ENCODE measurements around the gene AHNAK.
A peak's percentile ranks its signal among the peaks of the same experiment; 100 is the strongest.

Gene AHNAK

GRCh38 chr11:62446091-62446490, 100.5 kb downstream of the AHNAK start:
- peaks cover 14 to 15% of the 10 kb centered on the region in 2 donors for H3K4me1 ChIP-seq (ENCODE audit: control insufficient read depth in 1 of 2, insufficient read depth in 2 of 2, low read length in 2 of 2)
- no peaks in the 10 kb centered on the region for H3K27me3 ChIP-seq (ENCODE audit: low read depth, low read length)
- peaks cover 0 to 3% of the 10 kb centered on the region in 2 donors for H3K36me3 ChIP-seq (ENCODE audit: control insufficient read depth in 1 of 2, insufficient read depth in 2 of 2, low read length in 2 of 2)
- H3K27ac ChIP-seq (ENCODE audit: low read length) = no peak overlapping the region
- no peak overlapping the region for H3K4me3 ChIP-seq (ENCODE audit: low read depth in 1 of 2, low read length in 2 of 2)
- no peaks in the 10 kb centered on the region for H3K9me3 ChIP-seq (ENCODE audit: control insufficient read depth in 1 of 2, low read length in 2 of 2)

- Histone ChIP-seq H3K4me1 (ENCODE audit: control insufficient read depth in 1 of 2, insufficient read depth in 2 of 2, low read length in 2 of 2) (peaks cover 15 to 19% of the 10 kb centered on the region in 2 donors), H3K27ac (ENCODE audit: low read length) (peak overlapping the region; percentile 86), H3K36me3 (ENCODE audit: control insufficient read depth in 1 of 2, insufficient read depth in 2 of 2, low read length in 2 of 2) (peaks cover 0 to 3% of the 10 kb centered on the region in 2 donors), H3K27me3 (ENCODE audit: low read depth, low read length) (no peaks in the 10 kb centered on the region), H3K9me3 (ENCODE audit: control insufficient read depth in 1 of 2, low read length in 2 of 2) (no peaks in the 10 kb centered on the region), H3K4me3 (ENCODE audit: low read depth in 1 of 2, low read length in 2 of 2) (peak overlapping the region in 1 of 2 donors; percentile 49)
These were observed 101.3 kb downstream of the AHNAK start for GRCh38 chr11:62445314-62445740.

- peak overlapping the region; percentile 33 to 49 for H3K4me3 ChIP-seq (ENCODE audit: low read depth in 1 of 2, low read length in 2 of 2)
- H3K9me3 ChIP-seq (ENCODE audit: control insufficient read depth in 1 of 2, low read length in 2 of 2) = no peaks in the 10 kb centered on the region
- H3K27me3 ChIP-seq (ENCODE audit: low read depth, low read length) = no peaks in the 10 kb centered on the region
- peak overlapping the region; percentile 86 for H3K27ac ChIP-seq (ENCODE audit: low read length)
- peaks cover 0 to 3% of the 10 kb centered on the region in 2 donors for H3K36me3 ChIP-seq (ENCODE audit: control insufficient read depth in 1 of 2, insufficient read depth in 2 of 2, low read length in 2 of 2)
- H3K4me1 ChIP-seq (ENCODE audit: control insufficient read depth in 1 of 2, insufficient read depth in 2 of 2, low read length in 2 of 2) = peaks cover 15 to 24% of the 10 kb centered on the region in 2 donors
These were observed 101.8 kb downstream of the AHNAK start for GRCh38 chr11:62444835-62445234.

- Histone ChIP-seq H3K4me1 (ENCODE audit: control insufficient read depth in 1 of 2, insufficient read depth in 2 of 2, low read length in 2 of 2) (peaks cover 15 to 24% of the 10 kb centered on the region in 2 donors), H3K27ac (ENCODE audit: low read length) (peak overlapping the region; percentile 86), H3K36me3 (ENCODE audit: control insufficient read depth in 1 of 2, insufficient read depth in 2 of 2, low read length in 2 of 2) (peaks cover 0 to 3% of the 10 kb centered on the region in 2 donors), H3K27me3 (ENCODE audit: low read depth, low read length) (no peaks in the 10 kb centered on the region), H3K9me3 (ENCODE audit: control insufficient read depth in 1 of 2, low read length in 2 of 2) (no peaks in the 10 kb centered on the region), H3K4me3 (ENCODE audit: low read depth in 1 of 2, low read length in 2 of 2) (peak overlapping the region; percentile 33 to 49)
These were observed 102.3 kb downstream of the AHNAK start for GRCh38 chr11:62444236-62444833.

- Histone ChIP-seq H3K4me3 (ENCODE audit: low read depth in 1 of 2, low read length in 2 of 2) (peak overlapping the region; percentile 33 to 49), H3K4me1 (ENCODE audit: control insufficient read depth in 1 of 2, insufficient read depth in 2 of 2, low read length in 2 of 2) (peaks cover 15 to 24% of the 10 kb centered on the region in 2 donors), H3K9me3 (ENCODE audit: control insufficient read depth in 1 of 2, low read length in 2 of 2) (no peaks in the 10 kb centered on the region), H3K36me3 (ENCODE audit: control insufficient read depth in 1 of 2, insufficient read depth in 2 of 2, low read length in 2 of 2) (peaks cover 0 to 3% of the 10 kb centered on the region in 2 donors), H3K27me3 (ENCODE audit: low read depth, low read length) (no peaks in the 10 kb centered on the region), H3K27ac (ENCODE audit: low read length) (peak overlapping the region; percentile 86)
These were observed 103.0 kb downstream of the AHNAK start for GRCh38 chr11:62443390-62444235.

- Histone ChIP-seq H3K4me3 (ENCODE audit: low read depth in 1 of 2, low read length in 2 of 2) (no peak overlapping the region), H3K27me3 (ENCODE audit: low read depth, low read length) (no peaks in the 10 kb centered on the region), H3K27ac (ENCODE audit: low read length) (peak overlapping the region; percentile 57), H3K36me3 (ENCODE audit: control insufficient read depth in 1 of 2, insufficient read depth in 2 of 2, low read length in 2 of 2) (peaks cover 0 to 3% of the 10 kb centered on the region in 2 donors), H3K9me3 (ENCODE audit: control insufficient read depth in 1 of 2, low read length in 2 of 2) (no peaks in the 10 kb centered on the region), H3K4me1 (ENCODE audit: control insufficient read depth in 1 of 2, insufficient read depth in 2 of 2, low read length in 2 of 2) (peaks cover 8 to 20% of the 10 kb centered on the region in 2 donors)
These were observed 106.6 kb downstream of the AHNAK start for GRCh38 chr11:62439785-62440602.

GRCh38 chr11:62438641-62439040, 108.0 kb downstream of the AHNAK start:
- no peak overlapping the region for H3K27ac ChIP-seq (ENCODE audit: low read length)

GRCh38 chr11:62437616-62438015, 109.0 kb downstream of the AHNAK start:
- Histone ChIP-seq H3K36me3 (ENCODE audit: control insufficient read depth in 1 of 2, insufficient read depth in 2 of 2, low read length in 2 of 2) (no peaks in the 10 kb centered on the region), H3K9me3 (ENCODE audit: control insufficient read depth in 1 of 2, low read length in 2 of 2) (no peaks in the 10 kb centered on the region), H3K4me1 (ENCODE audit: control insufficient read depth in 1 of 2, insufficient read depth in 2 of 2, low read length in 2 of 2) (peaks cover 11 to 38% of the 10 kb centered on the region in 2 donors), H3K27ac (ENCODE audit: low read length) (no peak overlapping the region), H3K4me3 (ENCODE audit: low read depth in 1 of 2, low read length in 2 of 2) (no peak overlapping the region), H3K27me3 (ENCODE audit: low read depth, low read length) (no peaks in the 10 kb centered on the region)

More at GRCh38 chr11:62438641-62439040, 108.0 kb downstream of the AHNAK start:
- Histone ChIP-seq H3K4me1 (ENCODE audit: control insufficient read depth in 1 of 2, insufficient read depth in 2 of 2, low read length in 2 of 2) (peaks cover 10 to 30% of the 10 kb centered on the region in 2 donors), H3K27me3 (ENCODE audit: low read depth, low read length) (no peaks in the 10 kb centered on the region), H3K9me3 (ENCODE audit: control insufficient read depth in 1 of 2, low read length in 2 of 2) (no peaks in the 10 kb centered on the region), H3K4me3 (ENCODE audit: low read depth in 1 of 2, low read length in 2 of 2) (no peak overlapping the region), H3K36me3 (ENCODE audit: control insufficient read depth in 1 of 2, insufficient read depth in 2 of 2, low read length in 2 of 2) (no peaks in the 10 kb centered on the region)

- H3K27me3 ChIP-seq (ENCODE audit: low read depth, low read length) = no peaks in the 10 kb centered on the region
- no peaks in the 10 kb centered on the region for H3K36me3 ChIP-seq (ENCODE audit: control insufficient read depth in 1 of 2, insufficient read depth in 2 of 2, low read length in 2 of 2)
- H3K27ac ChIP-seq (ENCODE audit: low read length) = no peak overlapping the region
- H3K4me3 ChIP-seq (ENCODE audit: low read depth in 1 of 2, low read length in 2 of 2) = no peak overlapping the region
- no peaks in the 10 kb centered on the region for H3K9me3 ChIP-seq (ENCODE audit: control insufficient read depth in 1 of 2, low read length in 2 of 2)
- peaks cover 11 to 43% of the 10 kb centered on the region in 2 donors for H3K4me1 ChIP-seq (ENCODE audit: control insufficient read depth in 1 of 2, insufficient read depth in 2 of 2, low read length in 2 of 2)
These were observed 110.6 kb downstream of the AHNAK start for GRCh38 chr11:62435846-62436660.

- H3K4me1 ChIP-seq (ENCODE audit: control insufficient read depth in 1 of 2, insufficient read depth in 2 of 2, low read length in 2 of 2) = peaks cover 11 to 45% of the 10 kb centered on the region in 2 donors
- peak overlapping the region; percentile 33 for H3K27ac ChIP-seq (ENCODE audit: low read length)
- no peaks in the 10 kb centered on the region for H3K27me3 ChIP-seq (ENCODE audit: low read depth, low read length)
- no peaks in the 10 kb centered on the region for H3K36me3 ChIP-seq (ENCODE audit: control insufficient read depth in 1 of 2, insufficient read depth in 2 of 2, low read length in 2 of 2)
- H3K9me3 ChIP-seq (ENCODE audit: control insufficient read depth in 1 of 2, low read length in 2 of 2) = no peaks in the 10 kb centered on the region
- H3K4me3 ChIP-seq (ENCODE audit: low read depth in 1 of 2, low read length in 2 of 2) = peak overlapping the region in 1 of 2 donors; percentile 3
These were observed 112.7 kb downstream of the AHNAK start for GRCh38 chr11:62433904-62434276.

Measured in muscle layer of duodenum (tissue), 2 donors.